Natural killer cell (primary cell): ENCODE data around the gene ADCY6. TPM values are rescaled to one million over a fixed set of nuclear protein-coding genes. Genes with fewer than 3 reads are reported as not detected.
A peak's percentile ranks its signal among the peaks of the same experiment; 100 is the strongest.

Source experiments
- ATAC-seq, 3 donors: fragments of 150-1000 bp in 2 of 3; fragments of 200-7000 bp in 1 of 3; cut with Tn5 transposase; 1 replicate in 1 of 3; 2 replicates in 2 of 3; pipeline ENCODE4 v1.10.0; 2021; ENCODE audit warnings: mild to moderate bottlenecking in 2 of 3, moderate library complexity in 2 of 3
- DNase-seq, 2 donors: peaks; one replicate each; pipeline versions ENCODE4 v3.0.0 to v3.0.0-alpha.2; 2013 to 2021; ENCODE audit warnings: mixed read lengths in 1 of 2
- H3K27ac ChIP-seq: one replicate; pipeline ENCODE4 v1.5.1; 2013; ENCODE audit warnings: mild to moderate bottlenecking, low read length
- H3K27me3 ChIP-seq: one replicate; pipeline ENCODE4 v1.6.1; 2013; ENCODE audit warnings: low read length; ENCODE audit not compliant: control insufficient read depth, insufficient read depth
- H3K36me3 ChIP-seq: one replicate; pipeline ENCODE4 v1.6.1; 2013; ENCODE audit warnings: low read length; ENCODE audit not compliant: control insufficient read depth, insufficient read depth
- H3K4me1 ChIP-seq: one replicate; pipeline ENCODE4 v1.6.1; 2013; ENCODE audit warnings: low read length; ENCODE audit not compliant: control insufficient read depth, insufficient read depth
- H3K4me3 ChIP-seq: one replicate; pipeline ENCODE4 v1.5.1; 2013; ENCODE audit warnings: low read length
- H3K9me3 ChIP-seq: one replicate; pipeline ENCODE4 v1.6.1; 2013; ENCODE audit warnings: low read length; ENCODE audit not compliant: control insufficient read depth, insufficient read depth
- H3K27ac Mint-ChIP-seq, 2 donors: one replicate each; pipeline ENCODE4 v1.8.0; 2022; ENCODE audit warnings: mild to moderate bottlenecking in 2 of 2, mixed read lengths in 2 of 2, moderate library complexity in 1 of 2
- H3K27me3 Mint-ChIP-seq, 2 donors: one replicate each; pipeline ENCODE4 v1.8.0; 2022; ENCODE audit warnings: low read depth in 2 of 2, mixed read lengths in 2 of 2
- H3K36me3 Mint-ChIP-seq: one replicate; pipeline ENCODE4 v1.8.0; 2022; ENCODE audit warnings: mixed read lengths
- H3K4me1 Mint-ChIP-seq, 2 donors: one replicate each; pipeline ENCODE4 v1.8.0; 2022; ENCODE audit warnings: mixed read lengths in 2 of 2
- H3K4me3 Mint-ChIP-seq: one replicate; pipeline ENCODE4 v1.8.0; 2022; ENCODE audit warnings: mild to moderate bottlenecking, moderate library complexity, mixed read lengths
- H3K9me3 Mint-ChIP-seq, 2 donors: one replicate each; pipeline ENCODE4 v1.8.0; 2022; ENCODE audit warnings: mixed read lengths in 2 of 2
- WGBS: methylation state at CpG from one replicate; pipeline ENCODE4 v1.1.7; 2013; ENCODE audit warnings: missing lambda C conversion rate; ENCODE audit not compliant: insufficient coverage; 5-methylcytosine and 5-hydroxymethylcytosine counted together
- intact Hi-C: fragments of 100-400 bp; cut with micrococcal nuclease; formaldehyde crosslinking; loops from one replicate; pipeline ENCODE4 v1.14.2; 2022
- total RNA-seq, 4 donors: library from RNA; stranded (reverse); fragments of 120-200 nt in 1 of 4; gene quantifications; one replicate each; pipeline versions ENCODE4 v1.2.3 to v1.2.4, GENCODE V29; 2013 to 2022
- TF ChIP-seq, protein P1 (sequence below): fragments of 200-600 bp; IDR thresholded peaks from one replicate; pipeline ENCODE4 v1.8.0; 2022; ENCODE audit warnings: antibody characterized with exemption

The ADCY6 gene
- total RNA-seq, 3 donors from 2014 or later (not counting 1 experiment from before 2014, with no cell fraction given) = 0.20 to 1.1 (median 0.31) TPM

DNA sequence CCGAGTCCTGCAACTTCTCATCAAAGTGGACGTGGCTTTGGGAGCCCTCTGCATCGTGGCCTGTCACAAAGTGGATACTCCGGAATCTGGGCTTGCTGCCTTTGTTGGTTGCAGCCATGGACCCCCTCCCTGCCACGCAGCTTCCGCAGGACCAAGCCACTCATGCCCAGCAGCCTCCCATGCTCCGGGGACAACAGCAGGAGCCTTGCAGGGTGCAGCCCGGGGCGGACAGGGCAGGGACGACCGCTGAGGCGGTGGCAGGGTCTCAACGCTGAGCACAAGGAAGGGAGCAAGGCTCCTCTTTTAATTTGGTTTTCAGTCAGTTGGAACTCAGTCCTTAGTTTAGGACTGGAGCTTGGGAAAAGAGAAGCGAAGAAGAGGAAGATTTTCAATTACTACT is 12.1 kb upstream of the ADCY6 start:
- DNase-seq (no peak), ATAC-seq (no peak)
- Histone ChIP-seq H3K9me3 (no peaks in the 10 kb centered on the region), H3K27me3 (no peaks in the 10 kb centered on the region), H3K4me1 (peaks cover under 1% of the 10 kb centered on the region), H3K36me3 (no peaks in the 10 kb centered on the region), H3K4me3 (no peak overlapping the region), H3K27ac (no peak overlapping the region)
- intact Hi-C loops = no loop called here
- H3K4me1 Mint-ChIP-seq = peaks cover 9% of the 10 kb centered on the region in 2 donors
- H3K27me3 Mint-ChIP-seq = no peaks in the 10 kb centered on the region
- WGBS = 81% methylated on average over 14 of the region's 14 CpGs
- no peak overlapping the region for H3K27ac Mint-ChIP-seq
- no peaks in the 10 kb centered on the region for H3K36me3 Mint-ChIP-seq
- no peaks in the 10 kb centered on the region for H3K9me3 Mint-ChIP-seq
- H3K4me3 Mint-ChIP-seq = no peak overlapping the region
- TF ChIP-seq, protein P1, sequence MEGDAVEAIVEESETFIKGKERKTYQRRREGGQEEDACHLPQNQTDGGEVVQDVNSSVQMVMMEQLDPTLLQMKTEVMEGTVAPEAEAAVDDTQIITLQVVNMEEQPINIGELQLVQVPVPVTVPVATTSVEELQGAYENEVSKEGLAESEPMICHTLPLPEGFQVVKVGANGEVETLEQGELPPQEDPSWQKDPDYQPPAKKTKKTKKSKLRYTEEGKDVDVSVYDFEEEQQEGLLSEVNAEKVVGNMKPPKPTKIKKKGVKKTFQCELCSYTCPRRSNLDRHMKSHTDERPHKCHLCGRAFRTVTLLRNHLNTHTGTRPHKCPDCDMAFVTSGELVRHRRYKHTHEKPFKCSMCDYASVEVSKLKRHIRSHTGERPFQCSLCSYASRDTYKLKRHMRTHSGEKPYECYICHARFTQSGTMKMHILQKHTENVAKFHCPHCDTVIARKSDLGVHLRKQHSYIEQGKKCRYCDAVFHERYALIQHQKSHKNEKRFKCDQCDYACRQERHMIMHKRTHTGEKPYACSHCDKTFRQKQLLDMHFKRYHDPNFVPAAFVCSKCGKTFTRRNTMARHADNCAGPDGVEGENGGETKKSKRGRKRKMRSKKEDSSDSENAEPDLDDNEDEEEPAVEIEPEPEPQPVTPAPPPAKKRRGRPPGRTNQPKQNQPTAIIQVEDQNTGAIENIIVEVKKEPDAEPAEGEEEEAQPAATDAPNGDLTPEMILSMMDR = no peak

DNA sequence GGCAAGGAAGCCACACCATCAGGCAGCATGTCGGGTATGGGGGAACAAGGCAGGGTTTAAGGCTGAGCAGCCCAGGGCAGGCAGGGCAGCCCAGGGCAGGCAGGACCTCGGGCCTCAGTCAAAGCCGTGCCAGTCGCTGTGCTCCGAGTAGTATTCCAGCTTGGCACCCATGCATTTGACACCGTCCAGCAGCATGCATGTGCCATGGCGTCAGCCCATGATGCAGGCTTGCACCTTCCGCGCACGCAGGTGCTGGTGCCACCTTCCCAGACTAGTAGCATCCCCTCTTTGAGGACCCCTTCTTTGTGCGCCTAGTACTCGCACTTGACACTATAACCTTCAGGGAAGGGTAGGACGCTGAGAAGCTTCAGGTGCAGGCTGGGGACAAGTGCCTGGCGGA is 11.6 kb upstream of the ADCY6 start:
- Histone ChIP-seq H3K4me3 (no peak overlapping the region), H3K27ac (no peak overlapping the region), H3K27me3 (no peaks in the 10 kb centered on the region), H3K4me1 (peaks cover 4% of the 10 kb centered on the region), H3K9me3 (no peaks in the 10 kb centered on the region), H3K36me3 (no peaks in the 10 kb centered on the region)
- intact Hi-C loops = no loop called here
- no peaks in the 10 kb centered on the region for H3K36me3 Mint-ChIP-seq
- H3K27ac Mint-ChIP-seq = no peak overlapping the region
- TF ChIP-seq, protein P1 = no peak
- WGBS = 93% methylated on average over 14 of the region's 14 CpGs
- H3K27me3 Mint-ChIP-seq = no peaks in the 10 kb centered on the region
- H3K9me3 Mint-ChIP-seq = no peaks in the 10 kb centered on the region
- no peak overlapping the region for H3K4me3 Mint-ChIP-seq
- DNase-seq = no peak
- ATAC-seq = no peak
- H3K4me1 Mint-ChIP-seq = peaks cover 12 to 13% of the 10 kb centered on the region in 2 donors

DNA sequence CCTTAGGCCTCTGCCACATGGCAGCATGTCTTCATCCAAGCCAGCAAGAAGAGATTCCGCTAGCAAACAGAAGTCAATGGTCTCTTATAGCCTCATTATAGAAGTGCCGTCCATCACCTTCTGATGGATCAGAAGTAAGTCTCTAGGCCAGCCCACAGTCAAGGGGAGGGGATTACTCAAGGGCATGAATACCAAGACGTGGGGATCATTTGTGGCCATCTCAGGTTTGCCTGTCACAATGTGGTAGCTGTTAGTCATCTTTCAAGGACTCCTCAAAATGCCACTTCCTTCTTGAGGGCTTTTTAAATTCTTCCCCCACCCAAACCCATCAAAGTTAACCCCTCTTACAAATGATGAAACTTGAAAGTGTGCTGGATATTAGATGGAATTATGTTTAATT is 8.1 kb upstream of the ADCY6 start:
- H3K9me3 Mint-ChIP-seq = no peaks in the 10 kb centered on the region
- Histone ChIP-seq H3K36me3 (no peaks in the 10 kb centered on the region), H3K4me1 (peaks cover 4% of the 10 kb centered on the region), H3K4me3 (no peak overlapping the region), H3K9me3 (no peaks in the 10 kb centered on the region), H3K27ac (no peak overlapping the region), H3K27me3 (no peaks in the 10 kb centered on the region)
- TF ChIP-seq, protein P1 = no peak
- no peak overlapping the region for H3K4me3 Mint-ChIP-seq
- intact Hi-C loops = loop anchor here (1.0 kb wide), 1 partner anchor 44 kb away; no protein-coding TSS in a partner anchor
- DNase-seq = no peak
- H3K27ac Mint-ChIP-seq = no peak overlapping the region
- peaks cover 8 to 19% of the 10 kb centered on the region in 2 donors for H3K4me1 Mint-ChIP-seq
- peak in 2 of 3 donors; percentile 45 to 59 for ATAC-seq
- H3K36me3 Mint-ChIP-seq = no peaks in the 10 kb centered on the region
- WGBS = 44% methylated on average over 3 of the region's 3 CpGs
- peaks cover 0 to 7% of the 10 kb centered on the region in 2 donors for H3K27me3 Mint-ChIP-seq
